Activated CD8-positive, alpha-beta memory T cell treated with anti-CD3 and anti-CD28 coated beads, Interleukin-2, amount 50 U/mL, for 24 hours (primary cell): ENCODE results near the gene SNED1.

Source experiments
- DNase-seq: peaks from one replicate; pipeline ENCODE4 v3.0.0-alpha.2; 2020; ENCODE audit errors: extremely low read depth

SNED1 gene

GRCh38 chr2:241108271-241109209, 110.1 kb downstream of the SNED1 start:
- DNase-seq, result no peak

- DNase-seq, result no peak
These were observed 111.0 kb downstream of the SNED1 start for GRCh38 chr2:241109210-241110088.

- no peak for DNase-seq
These were observed 111.7 kb downstream of the SNED1 start for GRCh38 chr2:241110089-241110606.

- no peak for DNase-seq
These were observed 112.4 kb downstream of the SNED1 start for GRCh38 chr2:241110607-241111439.

- no peak for DNase-seq
These were observed 113.0 kb downstream of the SNED1 start for GRCh38 chr2:241111440-241111805.

- DNase-seq, result no peak
These were observed 113.6 kb downstream of the SNED1 start for GRCh38 chr2:241112046-241112445.

- peak; percentile 43 for DNase-seq
These were observed 114.2 kb downstream of the SNED1 start for GRCh38 chr2:241112592-241112991.

GRCh38 chr2:241114836-241115235, 116.4 kb downstream of the SNED1 start:
- no peak for DNase-seq

GRCh38 chr2:241115361-241115760, 116.9 kb downstream of the SNED1 start:
- no peak for DNase-seq

- DNase-seq, result no peak
These were observed 118.5 kb downstream of the SNED1 start for GRCh38 chr2:241116606-241117560.

- DNase-seq, result no peak
These were observed 120.5 kb downstream of the SNED1 start for GRCh38 chr2:241118737-241119505.

- DNase-seq, result no peak
These were observed 122.0 kb downstream of the SNED1 start for GRCh38 chr2:241120440-241120839.

GRCh38 chr2:241121008-241121407, 122.6 kb downstream of the SNED1 start:
- no peak for DNase-seq

- no peak for DNase-seq
These were observed 124.1 kb downstream of the SNED1 start for GRCh38 chr2:241122376-241123002.

GRCh38 chr2:241123816-241124536, 125.6 kb downstream of the SNED1 start:
- no peak for DNase-seq

- no peak for DNase-seq
These were observed 127.2 kb downstream of the SNED1 start for GRCh38 chr2:241125626-241126025.

GRCh38 chr2:241126201-241126611, 127.8 kb downstream of the SNED1 start:
- DNase-seq, result no peak

GRCh38 chr2:241126771-241127202, 128.4 kb downstream of the SNED1 start:
- DNase-seq, result no peak
